Measurements from ENCODE around the gene LCLAT1. TPM values are rescaled to one million over a fixed set of nuclear protein-coding genes. Genes with fewer than 3 reads are reported as not detected.

The LCLAT1 gene
- total RNA-seq, 6 donors from 2014 or later = 7.0 to 21.9 (median 12.4) TPM

DNA sequence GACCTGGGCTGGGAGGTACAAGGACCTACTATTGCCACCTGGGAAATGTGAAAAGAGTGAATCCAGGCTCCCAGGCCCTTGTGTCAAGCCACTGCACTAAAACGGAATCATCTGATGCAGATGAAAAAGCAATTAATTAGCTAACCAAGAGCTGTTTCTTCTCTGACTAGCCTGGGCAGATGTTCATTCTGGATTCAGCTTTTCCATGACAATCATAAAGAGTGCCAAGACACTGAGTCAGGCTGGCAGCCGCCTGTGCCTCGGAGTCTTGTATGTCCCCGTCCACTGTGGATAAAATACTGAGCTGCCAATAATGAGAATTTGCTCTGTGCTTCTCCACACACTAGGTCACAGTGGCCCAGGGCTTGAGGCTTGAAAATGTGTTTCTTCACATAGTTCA lies 21.7 kb upstream of the LCLAT1 start:
- Histone ChIP-seq H3K9me3 (no peaks in the 10 kb centered on the region), H3K4me3 (no peak overlapping the region), H3K36me3 (no peaks in the 10 kb centered on the region), H3K27ac (no peak overlapping the region), H3K27me3 (no peaks in the 10 kb centered on the region), H3K4me1 (peaks cover 0 to 9% (median 0%) of the 10 kb centered on the region in 4 donors)
- 69 to 81% methylated on average over 4 of the region's 4 CpGs for WGBS, 2 donors
- DNase-seq (no peak), ATAC-seq (ENCODE audit: low FRiP score in 2 of 2) (peak; percentile 27 to 48)
- TF ChIP-seq POLR2AphosphoS5 (IDR thresholded peaks at IDR 0.05) = no peak
- TF ChIP-seq, protein P1, sequence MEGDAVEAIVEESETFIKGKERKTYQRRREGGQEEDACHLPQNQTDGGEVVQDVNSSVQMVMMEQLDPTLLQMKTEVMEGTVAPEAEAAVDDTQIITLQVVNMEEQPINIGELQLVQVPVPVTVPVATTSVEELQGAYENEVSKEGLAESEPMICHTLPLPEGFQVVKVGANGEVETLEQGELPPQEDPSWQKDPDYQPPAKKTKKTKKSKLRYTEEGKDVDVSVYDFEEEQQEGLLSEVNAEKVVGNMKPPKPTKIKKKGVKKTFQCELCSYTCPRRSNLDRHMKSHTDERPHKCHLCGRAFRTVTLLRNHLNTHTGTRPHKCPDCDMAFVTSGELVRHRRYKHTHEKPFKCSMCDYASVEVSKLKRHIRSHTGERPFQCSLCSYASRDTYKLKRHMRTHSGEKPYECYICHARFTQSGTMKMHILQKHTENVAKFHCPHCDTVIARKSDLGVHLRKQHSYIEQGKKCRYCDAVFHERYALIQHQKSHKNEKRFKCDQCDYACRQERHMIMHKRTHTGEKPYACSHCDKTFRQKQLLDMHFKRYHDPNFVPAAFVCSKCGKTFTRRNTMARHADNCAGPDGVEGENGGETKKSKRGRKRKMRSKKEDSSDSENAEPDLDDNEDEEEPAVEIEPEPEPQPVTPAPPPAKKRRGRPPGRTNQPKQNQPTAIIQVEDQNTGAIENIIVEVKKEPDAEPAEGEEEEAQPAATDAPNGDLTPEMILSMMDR (IDR thresholded peaks at IDR 0.05) = no peak
- TF ChIP-seq EP300 (IDR thresholded peaks at IDR 0.05) = no peak
- TF ChIP-seq POLR2A (IDR thresholded peaks at IDR 0.05) = no peak

DNA sequence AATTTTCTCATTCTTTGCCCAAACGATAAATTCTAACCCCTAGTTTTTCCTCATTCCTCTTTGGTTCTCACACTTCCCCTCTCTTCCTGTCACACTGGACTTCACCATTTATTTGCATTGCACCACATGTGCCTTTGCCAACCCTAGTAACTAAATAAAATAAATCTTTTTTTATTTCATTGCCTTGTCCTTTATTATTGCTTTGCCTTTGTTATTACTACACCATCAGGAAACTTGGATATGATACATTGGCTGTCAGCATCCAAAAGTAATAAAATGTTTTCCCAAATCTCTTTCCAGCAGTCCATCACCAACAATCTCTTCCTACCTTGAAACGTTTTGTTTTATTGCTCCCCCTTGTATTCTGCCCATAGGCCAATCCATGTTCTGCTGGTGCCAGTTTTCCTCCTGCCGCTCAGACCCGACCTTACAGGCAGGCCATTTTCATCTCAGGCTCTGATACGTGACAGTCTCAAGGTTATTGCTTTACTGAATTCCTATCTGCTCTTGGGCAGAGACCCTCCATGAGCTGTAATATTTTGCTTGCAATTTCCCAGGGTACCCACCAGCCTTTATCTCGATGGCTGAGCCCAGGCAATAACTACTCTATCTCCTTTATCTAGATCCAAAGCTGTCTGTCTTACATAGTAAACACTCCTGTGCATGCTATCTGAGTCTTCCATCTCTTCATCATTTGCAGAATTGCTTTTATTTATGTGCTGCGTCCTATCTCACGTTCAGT lies 19.3 kb upstream of the LCLAT1 start:
- Histone ChIP-seq H3K9me3 (no peaks in the 10 kb centered on the region), H3K4me1 (no peaks in the 10 kb centered on the region), H3K4me3 (no peak overlapping the region), H3K36me3 (no peaks in the 10 kb centered on the region), H3K27ac (no peak overlapping the region), H3K27me3 (no peaks in the 10 kb centered on the region)
- ATAC-seq (ENCODE audit: low FRiP score in 2 of 2) (no peak), DNase-seq (no peak)
- TF ChIP-seq POLR2AphosphoS5 (IDR thresholded peaks at IDR 0.05) (no peak), EP300 (IDR thresholded peaks at IDR 0.05) (no peak), POLR2A (IDR thresholded peaks at IDR 0.05) (no peak)
- TF ChIP-seq, protein P1 (IDR thresholded peaks at IDR 0.05) = no peak
- WGBS, 2 donors = 77 to 81% methylated on average over 8 of the region's 8 CpGs

DNA sequence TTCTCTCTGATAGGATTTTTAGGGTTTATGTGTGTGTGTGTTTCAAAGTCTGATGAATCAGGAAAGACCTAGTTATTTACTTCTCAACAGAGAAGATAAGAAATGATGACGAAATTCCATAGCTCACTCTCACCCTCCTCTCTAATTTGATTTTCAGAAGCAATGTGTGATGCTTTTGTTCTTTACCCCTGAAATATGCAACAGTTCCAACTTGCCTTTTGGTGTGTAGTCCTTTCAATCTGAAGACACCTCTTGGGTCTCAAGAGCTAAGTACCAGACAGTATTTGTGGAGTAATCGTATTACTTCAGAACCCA lies 18.7 kb upstream of the LCLAT1 start:
- WGBS, 2 donors = 80 to 92% methylated on average over 2 of the region's 2 CpGs
- Histone ChIP-seq H3K4me3 (no peak overlapping the region), H3K36me3 (no peaks in the 10 kb centered on the region), H3K27ac (no peak overlapping the region), H3K4me1 (no peaks in the 10 kb centered on the region), H3K27me3 (no peaks in the 10 kb centered on the region), H3K9me3 (no peaks in the 10 kb centered on the region)
- ATAC-seq (ENCODE audit: low FRiP score in 2 of 2) (no peak), DNase-seq (no peak)
- TF ChIP-seq POLR2AphosphoS5 (IDR thresholded peaks at IDR 0.05) (no peak), POLR2A (IDR thresholded peaks at IDR 0.05) (no peak), EP300 (IDR thresholded peaks at IDR 0.05) (no peak)
- TF ChIP-seq, protein P1 (IDR thresholded peaks at IDR 0.05) = no peak

DNA sequence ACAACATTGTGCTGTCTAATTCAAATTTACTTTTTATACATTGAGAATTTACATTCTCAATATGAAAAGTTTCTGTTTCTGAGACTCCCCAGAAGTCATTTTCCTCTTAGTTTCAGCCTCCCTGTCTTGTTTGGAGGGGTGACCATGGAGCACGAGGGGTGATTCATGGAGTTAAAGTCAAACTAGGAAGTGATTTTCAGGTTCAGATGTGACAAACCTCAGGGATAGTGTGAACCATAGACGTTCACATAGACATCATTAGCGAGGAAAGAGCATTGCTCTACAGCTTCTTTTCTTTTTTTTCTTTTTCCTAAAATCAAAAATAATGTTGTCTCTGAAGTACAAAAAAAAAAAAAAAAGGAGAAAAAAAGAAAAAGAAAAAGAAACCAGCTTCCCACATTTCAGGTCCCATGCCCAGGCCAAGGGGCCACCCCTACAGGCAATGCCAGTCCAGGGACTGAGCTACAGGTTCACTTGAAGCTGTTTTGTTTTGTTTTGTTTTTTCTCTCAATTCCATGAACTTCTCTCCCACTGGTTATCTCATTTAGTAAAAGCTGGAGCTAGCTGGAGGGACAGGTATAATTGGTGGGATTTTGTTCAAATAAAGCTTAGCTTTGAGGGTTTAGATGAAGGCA lies 18.1 kb upstream of the LCLAT1 start:
- H3K4me1 ChIP-seq = no peaks in the 10 kb centered on the region
- H3K27ac ChIP-seq = no peak overlapping the region
- no peaks in the 10 kb centered on the region for H3K27me3 ChIP-seq
- no peaks in the 10 kb centered on the region for H3K36me3 ChIP-seq
- H3K4me3 ChIP-seq = no peak overlapping the region
- DNase-seq (no peak), ATAC-seq (ENCODE audit: low FRiP score in 2 of 2) (no peak)
- WGBS, 2 donors = 65 to 83% methylated on average over 3 of the region's 3 CpGs
- no peaks in the 10 kb centered on the region for H3K9me3 ChIP-seq
- TF ChIP-seq POLR2A (IDR thresholded peaks at IDR 0.05) (no peak), POLR2AphosphoS5 (IDR thresholded peaks at IDR 0.05) (no peak), EP300 (IDR thresholded peaks at IDR 0.05) (no peak)
- TF ChIP-seq, protein P1 (IDR thresholded peaks at IDR 0.05) = no peak

Data from upper lobe of left lung (tissue), 6 donors.